K562 (cell line): Measurements from ENCODE around the gene EIF3I. TPM values are rescaled to one million over a fixed set of nuclear protein-coding genes. Genes with fewer than 3 reads are reported as not detected.
A peak's percentile ranks its signal among the peaks of the same experiment; 100 is the strongest.

Experiments
- BACH1 ChIP-seq: fragments of 200-800 bp; sonication (Bioruptor generic); IDR thresholded peaks from 2 replicates; pipeline ENCODE4 v1.6.1; 2016; ENCODE audit warnings: missing genetic modification characterization, missing compliant biosample characterization
- BMI1 ChIP-seq: fragments of 150-350 bp; IDR thresholded peaks from 2 replicates; pipeline ENCODE4 v1.6.1; 2014; ENCODE audit warnings: low read length
- FIP1L1 ChIP-seq: fragments of 200-400 bp; formaldehyde crosslinking; IDR thresholded peaks from 2 replicates; pipeline ENCODE4 v1.6.1; 2018; ENCODE audit warnings: mild to moderate bottlenecking, low read depth, low read length; ENCODE audit not compliant: poor library complexity, severe bottlenecking
- HBP1 ChIP-seq: fragments of 450-650 bp; formaldehyde crosslinking; IDR thresholded peaks from 2 replicates; pipeline ENCODE4 v1.4.0; 2022; ENCODE audit warnings: missing genetic modification characterization
- HMG20A ChIP-seq: fragments of 450-650 bp; formaldehyde crosslinking; conservative IDR thresholded peaks from 2 replicates; pipeline ENCODE4 v1.4.0; 2020; ENCODE audit warnings: mild to moderate bottlenecking, mixed read lengths
- KHSRP ChIP-seq: fragments of 450-650 bp; IDR thresholded peaks from 2 replicates; pipeline ENCODE4 v1.6.1; 2017
- KLF1 ChIP-seq: fragments of 450-650 bp; IDR thresholded peaks from 2 replicates; pipeline ENCODE4 v1.6.1; 2016; ENCODE audit warnings: missing genetic modification characterization, missing compliant biosample characterization
- L3MBTL2 ChIP-seq: fragments of 450-650 bp; IDR thresholded peaks from 2 replicates; pipeline ENCODE4 v1.6.1; 2016; ENCODE audit warnings: mild to moderate bottlenecking, moderate library complexity
- MTF1 ChIP-seq: fragments of 250-450 bp; sonication (Bioruptor Pico); IDR thresholded peaks from 2 replicates; pipeline ENCODE4 v1.9.0; 2021; ENCODE audit warnings: moderate library complexity, mild to moderate bottlenecking, inconsistent platforms, borderline replicate concordance
- NFIX ChIP-seq: fragments of 250-450 bp; sonication (Bioruptor Pico); IDR thresholded peaks from 2 replicates; pipeline ENCODE4 v1.4.0; 2020; ENCODE audit warnings: low read depth, mild to moderate bottlenecking, moderate library complexity
- PHB ChIP-seq: fragments of 250-450 bp; sonication (Bioruptor Pico); IDR thresholded peaks from 2 replicates; pipeline ENCODE4 v1.5.0; 2021
- RAD21 ChIP-seq, 2 experiments: fragments of 250-450 bp in 1 of 2; fragments of 450-650 bp in 1 of 2; sonication (Bioruptor Pico) in 1 of 2; formaldehyde crosslinking in 1 of 2; IDR thresholded peaks in 1 of 2; conservative IDR thresholded peaks in 1 of 2; 2 replicates each; pipeline versions ENCODE4 v1.4.0 to v1.8.0; 2020 to 2022; ENCODE audit warnings: mild to moderate bottlenecking in 2 of 2, moderate library complexity in 1 of 2
- SMARCA5 ChIP-seq: fragments of 450-650 bp; IDR thresholded peaks from 2 replicates; pipeline ENCODE4 v1.6.1; 2016
- SNAPC5 ChIP-seq: fragments of 250-450 bp; sonication (Bioruptor Pico); IDR thresholded peaks from 2 replicates; pipeline ENCODE4 v1.8.0; 2021; ENCODE audit warnings: moderate library complexity, mild to moderate bottlenecking, inconsistent platforms
- ZNF707 ChIP-seq: fragments of 250-450 bp; sonication (Bioruptor Pico); conservative IDR thresholded peaks from 2 replicates; pipeline ENCODE4 v1.8.0; 2022; ENCODE audit warnings: inconsistent platforms, mild to moderate bottlenecking, moderate library complexity
- ZNF75A ChIP-seq: fragments of 450-650 bp; formaldehyde crosslinking; IDR thresholded peaks from 2 replicates; pipeline ENCODE4 v1.4.0; 2020; ENCODE audit warnings: mild to moderate bottlenecking
- polyA plus RNA-seq, 8 experiments: library from polyadenylated mRNA; depleted of rRNA in 4 of 8; stranded (reverse) in 5 of 8; unstranded in 3 of 8; fragments of >200 nt; fragmentation: Nextera tagmentation in 2 of 8; fragmentation: Illumina TruSeq in 1 of 8; extraction: Ambion mirVana in 2 of 8; extraction: Trizol in 1 of 8; gene quantifications; 2 replicates each; pipeline versions ENCODE4 v1.2.1 to v1.2.3, GENCODE V29; 2011 to 2014; ENCODE audit warnings: inconsistent platforms in 1 of 8, missing spikeins in 1 of 8
- total RNA-seq, 7 experiments: library from RNA; depleted of rRNA in 6 of 7; stranded (reverse); fragments of >200 nt in 6 of 7; fragmentation: Illumina TruSeq in 2 of 7; extraction: Trizol in 2 of 7; gene quantifications; 2 replicates each; pipeline versions ENCODE4 v1.2.1 to v1.2.3, GENCODE V29; 2011 to 2021; ENCODE audit warnings: low replicate concordance in 1 of 7
- TF ChIP-seq, protein P1 (sequence below): fragments of 250-450 bp; sonication (Bioruptor Pico); IDR thresholded peaks from 2 replicates; pipeline ENCODE4 v1.5.0; 2020; ENCODE audit warnings: mild to moderate bottlenecking, borderline replicate concordance
- TF ChIP-seq, protein P2 (sequence below): sonication (generic); formaldehyde crosslinking; IDR thresholded peaks from 2 replicates; pipeline ENCODE4 v1.8.0; 2022; ENCODE audit warnings: mild to moderate bottlenecking, missing genetic modification reagents
- TF ChIP-seq, protein P3 (sequence below): fragments of 250-450 bp; sonication (Bioruptor Pico); IDR thresholded peaks from 2 replicates; pipeline ENCODE4 v1.8.0; 2022; ENCODE audit warnings: moderate library complexity, mild to moderate bottlenecking, inconsistent platforms

Gene EIF3I
- total and polyA plus RNA-seq, 9 of the 15 experiments (the other 6 are each of a cell fraction or from before 2014, with no cell fraction given): 414 to 1,526 (median 635) TPM

DNA sequence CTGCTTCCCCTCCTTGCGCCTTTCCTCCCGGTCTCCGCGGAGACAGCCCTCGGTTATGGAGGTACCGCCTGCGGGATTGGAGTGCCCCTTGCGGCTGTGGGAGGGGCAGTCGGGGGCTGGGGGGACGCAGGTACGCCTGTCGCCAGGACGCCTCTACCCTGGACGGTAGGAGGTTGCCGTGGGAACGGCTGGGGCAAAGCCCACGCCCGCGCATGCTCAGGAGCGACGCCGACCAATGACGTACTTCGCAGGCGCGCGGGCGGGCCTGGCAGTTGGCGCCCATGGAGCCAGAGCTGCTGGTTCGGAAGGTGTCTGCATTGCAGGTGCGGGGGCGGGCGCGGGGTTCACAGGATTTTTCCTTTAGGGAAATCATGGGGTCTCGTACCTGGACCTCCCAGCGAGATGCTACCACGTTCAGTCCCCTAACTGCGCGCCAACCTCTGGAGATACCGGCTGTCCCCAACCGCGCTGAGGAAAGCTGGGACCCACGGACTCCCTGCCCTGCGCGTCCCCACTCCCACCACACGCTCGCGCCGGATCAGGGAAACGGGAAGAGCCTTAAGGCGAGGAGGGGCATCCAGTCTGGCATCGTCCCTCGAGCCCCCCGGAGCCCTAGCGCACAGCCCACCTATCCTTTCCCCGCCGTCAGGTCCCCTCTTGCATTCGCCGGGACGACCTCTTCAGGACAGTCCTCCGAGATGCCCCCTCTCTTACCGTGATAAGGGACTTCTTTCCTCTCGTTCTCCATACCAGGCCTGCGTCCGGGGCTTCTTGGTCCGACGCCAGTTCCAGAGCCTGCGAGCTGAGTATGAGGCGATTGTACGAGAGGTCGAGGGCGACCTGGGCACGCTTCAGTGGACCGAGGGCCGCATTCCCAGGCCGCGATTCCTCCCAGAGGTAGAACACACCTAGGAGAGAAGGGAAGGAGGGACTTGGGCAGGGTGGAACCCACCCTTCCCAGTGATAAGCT is 16.5 kb upstream of the EIF3I start, which contains the start of gene IQCC (continued):
- TF ChIP-seq, protein P1, sequence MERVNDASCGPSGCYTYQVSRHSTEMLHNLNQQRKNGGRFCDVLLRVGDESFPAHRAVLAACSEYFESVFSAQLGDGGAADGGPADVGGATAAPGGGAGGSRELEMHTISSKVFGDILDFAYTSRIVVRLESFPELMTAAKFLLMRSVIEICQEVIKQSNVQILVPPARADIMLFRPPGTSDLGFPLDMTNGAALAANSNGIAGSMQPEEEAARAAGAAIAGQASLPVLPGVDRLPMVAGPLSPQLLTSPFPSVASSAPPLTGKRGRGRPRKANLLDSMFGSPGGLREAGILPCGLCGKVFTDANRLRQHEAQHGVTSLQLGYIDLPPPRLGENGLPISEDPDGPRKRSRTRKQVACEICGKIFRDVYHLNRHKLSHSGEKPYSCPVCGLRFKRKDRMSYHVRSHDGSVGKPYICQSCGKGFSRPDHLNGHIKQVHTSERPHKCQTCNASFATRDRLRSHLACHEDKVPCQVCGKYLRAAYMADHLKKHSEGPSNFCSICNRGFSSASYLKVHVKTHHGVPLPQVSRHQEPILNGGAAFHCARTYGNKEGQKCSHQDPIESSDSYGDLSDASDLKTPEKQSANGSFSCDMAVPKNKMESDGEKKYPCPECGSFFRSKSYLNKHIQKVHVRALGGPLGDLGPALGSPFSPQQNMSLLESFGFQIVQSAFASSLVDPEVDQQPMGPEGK: no peak
- TF ChIP-seq KHSRP (0 out of 2 replicates have a peak, but pooled peaks have one; percentile 32), HMG20A (no peak), BACH1 (no peak), SNAPC5 (CRISPR knock-in tag) (no peak), L3MBTL2 (peak; percentile 56; the same call in 1 of the 2 replicates), PHB (peak; percentile 80; the same call in 1 of the 2 replicates), RAD21 (CRISPR knock-in tag; conservative IDR thresholded peaks at IDR 0.05 in 1 of 2, IDR thresholded peaks at IDR 0.05 in 1 of 2) (peak in 1 of 2 experiments; percentile 10; a peak in 1 of 4 replicates), ZNF75A (CRISPR knock-in tag) (no peak), FIP1L1 (peak; percentile 74), ZNF707 (CRISPR knock-in tag) (no peak), HBP1 (CRISPR knock-in tag) (no peak), SMARCA5 (no peak), BMI1 (peak; percentile 94), MTF1 (CRISPR knock-in tag) (no peak), NFIX (no peak), KLF1 (tag) (no peak)
- TF ChIP-seq, protein P2, sequence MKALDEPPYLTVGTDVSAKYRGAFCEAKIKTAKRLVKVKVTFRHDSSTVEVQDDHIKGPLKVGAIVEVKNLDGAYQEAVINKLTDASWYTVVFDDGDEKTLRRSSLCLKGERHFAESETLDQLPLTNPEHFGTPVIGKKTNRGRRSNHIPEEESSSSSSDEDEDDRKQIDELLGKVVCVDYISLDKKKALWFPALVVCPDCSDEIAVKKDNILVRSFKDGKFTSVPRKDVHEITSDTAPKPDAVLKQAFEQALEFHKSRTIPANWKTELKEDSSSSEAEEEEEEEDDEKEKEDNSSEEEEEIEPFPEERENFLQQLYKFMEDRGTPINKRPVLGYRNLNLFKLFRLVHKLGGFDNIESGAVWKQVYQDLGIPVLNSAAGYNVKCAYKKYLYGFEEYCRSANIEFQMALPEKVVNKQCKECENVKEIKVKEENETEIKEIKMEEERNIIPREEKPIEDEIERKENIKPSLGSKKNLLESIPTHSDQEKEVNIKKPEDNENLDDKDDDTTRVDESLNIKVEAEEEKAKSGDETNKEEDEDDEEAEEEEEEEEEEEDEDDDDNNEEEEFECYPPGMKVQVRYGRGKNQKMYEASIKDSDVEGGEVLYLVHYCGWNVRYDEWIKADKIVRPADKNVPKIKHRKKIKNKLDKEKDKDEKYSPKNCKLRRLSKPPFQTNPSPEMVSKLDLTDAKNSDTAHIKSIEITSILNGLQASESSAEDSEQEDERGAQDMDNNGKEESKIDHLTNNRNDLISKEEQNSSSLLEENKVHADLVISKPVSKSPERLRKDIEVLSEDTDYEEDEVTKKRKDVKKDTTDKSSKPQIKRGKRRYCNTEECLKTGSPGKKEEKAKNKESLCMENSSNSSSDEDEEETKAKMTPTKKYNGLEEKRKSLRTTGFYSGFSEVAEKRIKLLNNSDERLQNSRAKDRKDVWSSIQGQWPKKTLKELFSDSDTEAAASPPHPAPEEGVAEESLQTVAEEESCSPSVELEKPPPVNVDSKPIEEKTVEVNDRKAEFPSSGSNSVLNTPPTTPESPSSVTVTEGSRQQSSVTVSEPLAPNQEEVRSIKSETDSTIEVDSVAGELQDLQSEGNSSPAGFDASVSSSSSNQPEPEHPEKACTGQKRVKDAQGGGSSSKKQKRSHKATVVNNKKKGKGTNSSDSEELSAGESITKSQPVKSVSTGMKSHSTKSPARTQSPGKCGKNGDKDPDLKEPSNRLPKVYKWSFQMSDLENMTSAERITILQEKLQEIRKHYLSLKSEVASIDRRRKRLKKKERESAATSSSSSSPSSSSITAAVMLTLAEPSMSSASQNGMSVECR: peak; percentile 77
- TF ChIP-seq, protein P3, sequence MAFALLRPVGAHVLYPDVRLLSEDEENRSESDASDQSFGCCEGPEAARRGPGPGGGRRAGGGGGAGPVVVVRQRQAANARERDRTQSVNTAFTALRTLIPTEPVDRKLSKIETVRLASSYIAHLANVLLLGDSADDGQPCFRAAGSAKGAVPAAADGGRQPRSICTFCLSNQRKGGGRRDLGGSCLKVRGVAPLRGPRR (CRISPR knock-in tag): no peak
